HG02759 (cell line): ENCODE results near the gene OOSP1.
"Not testable (repeated sequence)": the region's sequence is repeated elsewhere in the genome, so short reads cannot be mapped to it uniquely, and the experiment has no call there.

Source experiments
- ATAC-seq: cut with Tn5 transposase; IDR thresholded peaks from one replicate; pipeline ENCODE4 v1.9.1; 2021; ENCODE audit warnings: mild to moderate bottlenecking, moderate library complexity; ENCODE audit not compliant: unreplicated experiment

Gene OOSP1

DNA sequence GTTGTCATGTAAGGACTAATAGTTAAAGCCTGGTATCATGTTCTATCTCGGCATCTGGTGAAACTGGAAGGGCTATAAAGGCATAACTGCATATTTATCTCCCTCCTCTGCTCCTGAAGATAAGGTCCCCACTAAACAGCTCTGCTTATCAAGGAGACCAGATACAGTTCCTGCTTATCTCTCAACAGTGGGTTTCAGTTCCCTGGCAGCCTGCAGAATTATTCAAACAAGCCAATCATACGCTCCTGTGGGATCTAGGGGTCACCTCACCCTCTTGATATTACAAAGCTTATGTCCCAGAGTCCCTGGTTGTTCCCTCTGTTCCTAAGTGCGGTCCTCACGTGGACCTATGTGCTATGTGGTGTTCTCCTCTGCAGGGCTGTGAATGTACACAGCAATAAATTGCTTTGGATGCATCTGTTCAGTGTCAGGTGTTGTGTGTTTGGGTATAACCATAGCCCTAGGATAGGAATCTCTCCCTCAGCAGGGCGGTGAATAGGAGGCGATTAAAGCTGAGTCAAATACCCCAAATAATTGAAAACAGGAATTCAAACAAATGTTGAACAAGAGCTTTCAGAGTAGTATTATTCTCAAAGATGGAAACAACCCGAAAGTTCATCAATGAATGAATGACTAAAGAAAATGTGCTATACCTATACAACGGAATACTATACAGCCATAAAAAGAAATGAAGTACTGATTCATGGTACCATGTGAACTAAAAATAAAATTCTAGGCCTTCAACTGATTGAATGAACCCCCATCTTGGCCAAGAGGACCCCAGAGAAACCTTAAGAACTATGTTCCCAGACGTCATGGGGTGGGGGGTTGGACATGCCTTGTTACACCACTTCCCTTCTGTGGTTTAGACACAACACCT is 22.5 kb downstream of the OOSP1 start:
- ATAC-seq: no peak

GRCh38 chr11:59962107-59962482 is 23.9 kb downstream of the OOSP1 start:
- ATAC-seq: no peak

- no peak for ATAC-seq
These were observed 25.5 kb downstream of the OOSP1 start, which contains the start of gene OOSP4A for GRCh38 chr11:59963733-59964132. OOSP4A (plus strand) TSS chr11:59964033; CDS start chr11:59964033, 0 bp downstream.

GRCh38 chr11:59965424-59965823 is 27.2 kb downstream of the OOSP1 start:
- no peak for ATAC-seq

GRCh38 chr11:59966201-59966600 is 28.0 kb downstream of the OOSP1 start:
- ATAC-seq: no peak

- no peak for ATAC-seq
These were observed 29.6 kb downstream of the OOSP1 start for GRCh38 chr11:59967677-59968394.

DNA sequence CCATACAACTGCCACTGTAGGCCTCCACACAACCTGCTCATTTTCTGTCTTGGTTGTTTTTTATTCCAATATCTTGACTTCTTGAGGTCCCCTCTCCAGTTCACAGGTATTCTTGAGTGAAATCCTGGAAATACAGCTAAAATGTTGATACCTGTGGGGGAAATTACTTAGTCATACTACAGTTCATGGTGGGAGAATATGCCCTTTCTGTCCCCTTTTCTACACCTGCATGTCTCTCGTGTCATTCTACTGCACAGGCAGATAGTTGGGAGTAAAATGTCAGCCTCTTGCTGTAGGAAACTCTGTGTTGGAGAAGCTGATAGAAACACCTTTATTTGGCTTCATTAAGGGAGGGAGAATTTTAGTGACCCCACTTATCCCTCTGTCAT is 30.2 kb downstream of the OOSP1 start:
- ATAC-seq: no peak

DNA sequence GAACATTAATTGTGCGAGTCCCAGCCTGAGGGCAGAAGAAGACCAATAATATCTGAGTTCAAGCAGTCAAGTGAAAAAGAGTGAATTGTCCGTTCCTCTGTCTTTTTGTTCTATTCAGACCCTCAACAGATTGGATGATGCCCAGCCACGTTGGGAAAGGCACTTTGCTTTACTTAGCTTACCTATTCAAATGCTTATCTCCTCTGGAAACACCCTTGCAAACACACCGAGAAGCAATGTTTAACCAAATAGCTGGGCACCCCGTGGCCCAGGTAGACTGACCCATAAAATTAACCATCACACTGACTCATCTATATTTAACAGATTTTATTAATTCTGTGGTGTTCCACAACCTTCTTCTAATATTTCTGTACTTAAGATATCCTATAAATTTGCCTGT is 34.9 kb downstream of the OOSP1 start:
- no peak for ATAC-seq

DNA sequence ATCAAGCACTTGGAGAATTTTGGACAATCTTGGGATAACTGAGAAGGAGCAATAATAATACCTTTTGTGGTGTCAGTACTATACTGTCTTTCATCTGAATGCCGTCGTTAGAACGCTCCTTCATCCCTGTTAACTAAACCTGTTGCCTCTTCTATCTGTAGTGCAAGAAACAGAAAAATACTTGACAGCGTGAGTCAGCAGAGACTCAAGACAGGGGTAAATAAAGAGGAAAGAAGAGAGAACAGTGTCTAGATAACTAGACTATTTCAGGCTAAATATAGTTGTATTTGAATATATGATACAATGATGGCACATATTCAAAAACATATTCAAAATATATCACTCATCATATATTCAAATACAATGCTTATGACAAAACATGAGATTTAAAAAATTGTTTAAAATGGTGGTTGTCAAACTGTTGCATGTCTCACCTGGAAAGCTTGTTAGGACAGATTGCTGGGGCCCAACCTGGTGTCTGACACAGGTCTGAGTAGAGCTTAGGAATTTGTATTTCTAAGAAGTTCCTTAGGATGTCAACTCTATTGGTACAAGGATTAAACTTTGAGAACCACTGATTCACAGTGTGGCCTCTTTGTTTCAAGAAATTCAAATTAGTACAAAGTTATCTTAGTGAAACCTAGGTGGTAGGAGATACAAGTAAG is 43.0 kb downstream of the OOSP1 start:
- no peak for ATAC-seq

- not testable (repeated sequence) for ATAC-seq
These were observed 43.8 kb downstream of the OOSP1 start for GRCh38 chr11:59982037-59982436.

DNA sequence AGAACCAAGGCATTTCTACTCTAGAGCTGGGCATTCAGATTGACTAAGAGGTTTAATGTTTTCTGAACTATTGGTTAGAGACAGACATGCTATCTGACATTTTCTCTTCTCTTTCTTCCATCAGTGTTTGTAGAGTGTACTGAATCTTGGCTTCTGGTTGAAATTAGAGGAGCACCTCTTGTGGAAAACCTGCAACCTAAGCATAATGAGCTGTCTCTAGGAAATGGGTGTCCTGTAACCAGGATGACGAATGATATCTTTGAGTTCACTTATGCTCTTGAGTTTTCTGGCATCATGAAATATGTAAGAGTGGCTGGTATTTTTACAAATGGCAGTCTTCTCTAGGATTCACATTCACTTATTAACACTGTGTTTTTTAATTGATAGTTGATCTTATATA is 45.0 kb downstream of the OOSP1 start:
- no peak for ATAC-seq

DNA sequence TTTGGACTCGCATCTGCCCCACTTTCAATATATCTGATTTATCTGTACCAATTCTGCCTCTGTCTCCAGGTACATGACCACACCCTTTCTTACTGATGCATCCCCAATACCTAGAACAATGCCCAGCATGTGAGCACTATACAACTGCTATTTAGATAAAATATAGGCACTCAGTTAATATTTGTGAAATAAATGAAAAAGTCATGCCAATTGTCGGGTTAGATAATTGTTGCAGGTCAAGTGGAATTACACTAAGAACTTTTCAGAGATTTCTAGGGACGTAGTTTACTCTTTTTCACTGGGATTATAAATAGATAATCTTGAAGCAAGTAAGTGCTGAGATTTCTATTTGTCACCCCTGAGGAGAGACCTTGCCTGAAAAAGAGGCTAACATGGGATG is 46.1 kb downstream of the OOSP1 start:
- no peak for ATAC-seq

DNA sequence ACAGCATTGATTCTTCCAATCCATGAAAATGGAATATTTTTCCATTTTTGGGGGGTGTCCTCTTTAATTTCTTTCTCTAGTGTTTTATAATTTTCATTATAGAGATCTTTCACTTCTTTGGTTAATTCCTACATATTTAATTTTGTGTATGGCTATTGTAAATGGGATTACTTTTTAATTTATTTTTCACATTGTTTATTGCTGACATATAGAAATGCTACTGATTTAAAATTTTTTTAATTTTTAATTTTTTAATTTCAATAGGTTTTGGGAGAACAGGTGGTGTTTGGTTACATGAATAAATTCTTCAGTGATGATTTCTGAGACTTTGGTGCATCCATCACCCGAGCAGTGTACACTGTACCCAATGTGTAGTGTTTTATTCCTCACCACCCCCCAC is 52.2 kb downstream of the OOSP1 start:
- ATAC-seq: no peak

GRCh38 chr11:59992425-59992824 is 54.2 kb downstream of the OOSP1 start:
- ATAC-seq: no peak

DNA sequence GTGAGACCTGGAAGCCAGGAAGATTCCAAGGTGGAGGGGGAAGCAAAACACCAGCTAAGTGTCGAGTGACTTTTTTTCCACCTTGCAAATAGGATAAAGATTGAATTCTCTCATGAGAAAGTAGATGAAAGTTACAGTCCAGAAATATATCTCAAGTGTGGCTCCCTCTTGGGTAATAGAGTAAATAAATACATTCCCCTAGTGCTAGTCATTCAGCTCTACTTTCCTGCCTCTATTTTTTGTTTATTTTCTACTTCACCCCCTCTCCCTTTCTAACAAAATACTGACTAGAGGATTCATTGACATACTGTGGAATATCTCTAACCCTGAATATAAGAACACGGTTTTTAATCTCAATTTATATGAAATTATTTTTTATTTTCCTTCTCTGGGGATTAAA is 59.6 kb downstream of the OOSP1 start:
- no peak for ATAC-seq

DNA sequence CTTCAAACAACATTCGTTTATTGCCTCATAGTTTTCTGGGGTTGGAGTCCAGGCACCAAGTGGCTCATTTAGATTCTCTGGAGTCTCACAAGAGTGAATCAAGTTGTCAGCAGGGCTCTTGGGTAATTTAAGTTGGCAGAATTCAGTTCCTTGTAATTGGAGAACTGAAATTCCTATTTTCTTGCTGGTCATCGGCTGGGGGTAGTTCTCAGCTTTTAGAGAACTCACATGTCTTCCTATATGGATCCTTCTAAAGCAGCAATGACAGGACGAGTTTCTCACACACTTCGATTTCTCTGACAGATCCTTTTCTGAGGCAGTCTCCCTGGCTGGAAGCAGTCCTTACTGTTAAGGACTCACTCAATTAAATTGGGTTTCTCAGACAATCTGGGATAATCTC is 61.5 kb downstream of the OOSP1 start:
- ATAC-seq: no peak

- no peak for ATAC-seq
These were observed 65.5 kb downstream of the OOSP1 start for GRCh38 chr11:60003729-60004128.

DNA sequence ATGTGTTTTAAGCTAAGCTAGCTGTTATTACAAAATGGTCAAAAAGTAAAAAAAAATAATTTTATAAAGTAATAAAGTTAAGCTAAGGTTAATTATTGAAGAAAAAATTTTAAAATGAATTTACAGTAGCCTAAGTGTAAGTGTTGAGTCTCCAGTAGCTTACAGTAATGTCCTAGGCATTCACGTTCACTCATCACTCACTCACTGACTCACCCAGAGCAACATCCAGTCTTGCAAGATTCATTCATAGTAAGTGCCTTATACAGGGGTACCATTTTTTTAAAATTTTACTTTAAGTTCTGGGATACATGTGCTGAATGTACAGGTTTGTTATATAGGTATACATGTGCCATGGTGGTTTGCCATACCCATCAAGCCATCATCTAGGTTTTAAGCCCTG is 67.1 kb downstream of the OOSP1 start:
- no peak for ATAC-seq
